ENCODE results near the gene TGFBR3. TPM values are rescaled to one million over a fixed set of nuclear protein-coding genes. Genes with fewer than 3 reads are reported as not detected.

The TGFBR3 gene
- total RNA-seq, 1 donor: 118 TPM

DNA sequence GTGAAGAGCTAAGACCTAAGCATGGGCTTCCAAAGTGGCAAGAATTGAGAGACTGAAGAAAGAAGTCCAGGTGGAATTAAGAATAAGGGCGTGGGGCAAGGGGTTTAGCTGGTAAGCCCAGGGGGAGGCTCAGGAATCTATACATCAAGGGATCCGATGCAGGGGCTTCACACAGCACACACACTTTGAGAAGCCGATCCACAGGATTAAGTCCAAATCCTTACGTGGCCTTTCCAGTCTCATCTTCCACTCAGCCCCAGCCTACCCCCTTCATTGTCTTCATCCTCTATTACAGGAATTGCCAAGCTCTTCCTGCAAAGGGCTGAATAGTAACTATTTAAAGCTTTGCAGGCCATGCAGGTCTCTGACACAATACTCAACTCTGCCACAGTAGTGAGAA is 101.3 kb downstream of the TGFBR3 start:
- TF ChIP-seq, protein P1, sequence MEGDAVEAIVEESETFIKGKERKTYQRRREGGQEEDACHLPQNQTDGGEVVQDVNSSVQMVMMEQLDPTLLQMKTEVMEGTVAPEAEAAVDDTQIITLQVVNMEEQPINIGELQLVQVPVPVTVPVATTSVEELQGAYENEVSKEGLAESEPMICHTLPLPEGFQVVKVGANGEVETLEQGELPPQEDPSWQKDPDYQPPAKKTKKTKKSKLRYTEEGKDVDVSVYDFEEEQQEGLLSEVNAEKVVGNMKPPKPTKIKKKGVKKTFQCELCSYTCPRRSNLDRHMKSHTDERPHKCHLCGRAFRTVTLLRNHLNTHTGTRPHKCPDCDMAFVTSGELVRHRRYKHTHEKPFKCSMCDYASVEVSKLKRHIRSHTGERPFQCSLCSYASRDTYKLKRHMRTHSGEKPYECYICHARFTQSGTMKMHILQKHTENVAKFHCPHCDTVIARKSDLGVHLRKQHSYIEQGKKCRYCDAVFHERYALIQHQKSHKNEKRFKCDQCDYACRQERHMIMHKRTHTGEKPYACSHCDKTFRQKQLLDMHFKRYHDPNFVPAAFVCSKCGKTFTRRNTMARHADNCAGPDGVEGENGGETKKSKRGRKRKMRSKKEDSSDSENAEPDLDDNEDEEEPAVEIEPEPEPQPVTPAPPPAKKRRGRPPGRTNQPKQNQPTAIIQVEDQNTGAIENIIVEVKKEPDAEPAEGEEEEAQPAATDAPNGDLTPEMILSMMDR (IDR thresholded peaks at IDR 0.05; ENCODE audit: insufficient read depth, low read length): no peak

GRCh38 chr1:91784191-91784590 is 101.8 kb downstream of the TGFBR3 start:
- H3K4me3 ChIP-seq (ENCODE audit: low read depth, low read length): no peak overlapping the region
- TF ChIP-seq, protein P1 (IDR thresholded peaks at IDR 0.05; ENCODE audit: insufficient read depth, low read length): no peak
- DNase-seq (ENCODE audit: low read depth): no peak

More for the DNA sequence above, 101.3 kb downstream of the TGFBR3 start:
- no peak overlapping the region for H3K4me3 ChIP-seq (ENCODE audit: low read depth, low read length)
- DNase-seq (ENCODE audit: low read depth): no peak

DNA sequence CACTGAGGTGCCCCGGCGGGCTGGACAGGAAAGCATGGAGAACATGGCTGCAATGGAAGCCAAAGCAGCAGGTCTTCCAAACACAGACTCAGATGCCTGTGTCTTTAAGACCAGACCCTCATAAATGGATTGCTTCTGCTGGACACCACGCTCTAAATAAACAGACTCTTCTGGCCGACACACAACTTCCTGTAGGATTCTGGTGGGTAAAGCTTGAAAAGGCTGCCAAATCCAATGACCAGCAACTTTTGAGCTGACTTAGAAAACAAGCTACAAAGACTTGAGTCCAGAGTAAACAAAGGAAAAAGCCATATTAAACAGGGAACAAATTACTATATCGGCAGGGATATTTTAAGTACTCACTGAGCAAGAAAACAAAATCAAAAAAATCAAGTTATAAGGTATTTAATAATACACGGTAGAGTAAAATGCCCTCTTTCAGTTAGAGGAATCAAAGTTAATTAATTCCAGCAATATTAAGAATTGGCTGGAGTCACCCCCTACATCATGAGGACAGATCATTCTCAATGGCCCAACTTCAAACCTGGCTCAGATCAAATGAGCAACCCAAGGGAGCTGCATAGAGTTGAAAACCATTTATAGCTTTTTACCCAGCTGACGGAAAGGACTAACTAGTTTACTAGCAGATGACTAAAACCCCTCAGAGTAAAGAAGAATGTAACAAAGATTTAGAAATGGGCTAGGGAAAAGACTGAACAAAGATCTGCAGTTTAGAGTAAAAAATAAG is 102.4 kb downstream of the TGFBR3 start:
- H3K4me3 ChIP-seq (ENCODE audit: low read depth, low read length): no peak overlapping the region
- DNase-seq (ENCODE audit: low read depth): peak; percentile 87
- TF ChIP-seq, protein P1 (IDR thresholded peaks at IDR 0.05; ENCODE audit: insufficient read depth, low read length): no peak

GRCh38 chr1:91781901-91782622 is 103.9 kb downstream of the TGFBR3 start:
- no peak overlapping the region for H3K4me3 ChIP-seq (ENCODE audit: low read depth, low read length)
- peak; percentile 63 for DNase-seq (ENCODE audit: low read depth)
- TF ChIP-seq, protein P1 (IDR thresholded peaks at IDR 0.05; ENCODE audit: insufficient read depth, low read length): no peak

- TF ChIP-seq, protein P1 (IDR thresholded peaks at IDR 0.05; ENCODE audit: insufficient read depth, low read length): no peak
- peak; percentile 91 for DNase-seq (ENCODE audit: low read depth)
- H3K4me3 ChIP-seq (ENCODE audit: low read depth, low read length): no peak overlapping the region
These were observed 104.6 kb downstream of the TGFBR3 start for GRCh38 chr1:91781371-91781825.

DNA sequence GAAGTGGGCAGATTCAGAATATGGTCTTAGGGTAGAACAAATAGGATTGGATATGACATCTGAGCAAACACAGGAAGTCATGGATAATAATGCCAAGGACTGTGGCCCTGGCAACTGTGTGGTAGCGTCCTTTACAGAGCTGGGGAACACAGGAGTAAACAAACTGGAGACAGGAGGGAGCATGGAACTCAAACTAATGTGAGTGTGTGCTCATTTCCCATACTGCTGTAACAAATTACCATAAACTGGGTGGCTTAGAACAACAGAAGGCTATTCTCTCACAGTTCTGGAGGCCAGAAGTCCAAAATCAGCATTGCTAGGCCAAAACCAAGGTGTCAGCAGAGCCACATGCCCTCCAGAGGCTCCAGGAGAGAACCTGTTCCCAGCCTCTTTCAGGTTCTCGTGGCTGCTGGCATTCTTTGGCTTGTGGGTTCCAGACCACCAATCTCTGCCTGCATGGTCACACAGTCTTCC is 106.4 kb downstream of the TGFBR3 start:
- no peak overlapping the region for H3K4me3 ChIP-seq (ENCODE audit: low read depth, low read length)
- TF ChIP-seq, protein P1 (IDR thresholded peaks at IDR 0.05; ENCODE audit: insufficient read depth, low read length): no peak
- DNase-seq (ENCODE audit: low read depth): no peak
